ENCODE results near the gene PCDH9.

Gene PCDH9

DNA sequence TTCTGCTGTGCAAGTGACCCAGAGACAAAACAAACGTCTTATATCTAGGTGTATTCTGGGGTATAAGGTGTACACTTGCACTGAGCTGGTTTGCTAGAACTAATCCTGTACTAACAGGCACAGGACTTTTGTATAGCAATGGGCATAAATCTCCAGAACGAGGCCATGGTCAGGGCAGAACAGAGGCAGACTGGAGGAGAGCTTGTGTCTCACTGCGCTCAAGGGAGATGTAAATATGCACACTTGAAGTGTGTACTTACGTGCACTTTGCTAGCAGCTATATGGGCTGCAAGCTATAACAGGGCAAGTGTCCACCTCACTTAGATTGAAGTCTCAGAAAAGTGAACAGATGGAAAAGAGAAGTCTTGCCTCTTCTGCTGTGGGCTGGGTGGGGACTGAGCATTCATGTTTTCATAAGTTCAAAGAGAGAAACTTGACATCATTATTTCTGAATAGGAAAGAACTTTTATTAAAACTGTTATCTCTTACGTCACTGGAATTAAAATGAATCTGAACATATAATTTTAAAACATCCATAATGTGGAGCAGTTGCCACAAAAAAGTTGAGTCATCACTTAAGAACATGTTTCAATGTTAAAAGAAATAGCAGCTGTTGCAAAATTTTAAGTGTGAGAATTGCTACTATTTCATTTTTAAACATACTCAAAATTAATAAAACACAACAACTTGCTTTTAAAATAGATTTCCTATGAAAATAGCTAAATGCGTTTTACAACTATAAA, 888.3 kb downstream of the PCDH9 start:
- TF ChIP-seq, protein P1, sequence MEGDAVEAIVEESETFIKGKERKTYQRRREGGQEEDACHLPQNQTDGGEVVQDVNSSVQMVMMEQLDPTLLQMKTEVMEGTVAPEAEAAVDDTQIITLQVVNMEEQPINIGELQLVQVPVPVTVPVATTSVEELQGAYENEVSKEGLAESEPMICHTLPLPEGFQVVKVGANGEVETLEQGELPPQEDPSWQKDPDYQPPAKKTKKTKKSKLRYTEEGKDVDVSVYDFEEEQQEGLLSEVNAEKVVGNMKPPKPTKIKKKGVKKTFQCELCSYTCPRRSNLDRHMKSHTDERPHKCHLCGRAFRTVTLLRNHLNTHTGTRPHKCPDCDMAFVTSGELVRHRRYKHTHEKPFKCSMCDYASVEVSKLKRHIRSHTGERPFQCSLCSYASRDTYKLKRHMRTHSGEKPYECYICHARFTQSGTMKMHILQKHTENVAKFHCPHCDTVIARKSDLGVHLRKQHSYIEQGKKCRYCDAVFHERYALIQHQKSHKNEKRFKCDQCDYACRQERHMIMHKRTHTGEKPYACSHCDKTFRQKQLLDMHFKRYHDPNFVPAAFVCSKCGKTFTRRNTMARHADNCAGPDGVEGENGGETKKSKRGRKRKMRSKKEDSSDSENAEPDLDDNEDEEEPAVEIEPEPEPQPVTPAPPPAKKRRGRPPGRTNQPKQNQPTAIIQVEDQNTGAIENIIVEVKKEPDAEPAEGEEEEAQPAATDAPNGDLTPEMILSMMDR (IDR thresholded peaks at IDR 0.05; ENCODE audit: low read depth, low read length): no peak
- H3K4me3 ChIP-seq (ENCODE audit: low read depth, low read length): no peak overlapping the region

DNA sequence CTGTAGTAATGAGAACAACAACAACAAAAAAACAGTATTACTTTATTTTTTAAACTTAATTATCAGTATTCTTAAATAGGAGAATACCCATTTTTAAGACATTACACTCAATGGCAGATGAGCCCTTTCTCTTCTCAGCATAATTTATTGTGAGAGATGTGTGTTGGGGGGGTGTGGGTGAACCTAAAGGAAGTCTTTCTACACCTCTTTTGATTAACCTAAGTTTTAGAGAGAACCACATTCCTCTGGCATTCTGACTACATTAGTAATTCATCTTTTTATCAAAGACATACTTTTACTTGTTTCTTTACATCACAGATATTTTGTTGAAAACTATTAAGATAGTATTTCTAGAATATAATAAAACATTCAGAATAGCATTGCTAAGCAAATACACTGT, 890.9 kb downstream of the PCDH9 start:
- TF ChIP-seq, protein P1 (IDR thresholded peaks at IDR 0.05; ENCODE audit: low read depth, low read length): no peak
- no peak overlapping the region for H3K4me3 ChIP-seq (ENCODE audit: low read depth, low read length)

DNA sequence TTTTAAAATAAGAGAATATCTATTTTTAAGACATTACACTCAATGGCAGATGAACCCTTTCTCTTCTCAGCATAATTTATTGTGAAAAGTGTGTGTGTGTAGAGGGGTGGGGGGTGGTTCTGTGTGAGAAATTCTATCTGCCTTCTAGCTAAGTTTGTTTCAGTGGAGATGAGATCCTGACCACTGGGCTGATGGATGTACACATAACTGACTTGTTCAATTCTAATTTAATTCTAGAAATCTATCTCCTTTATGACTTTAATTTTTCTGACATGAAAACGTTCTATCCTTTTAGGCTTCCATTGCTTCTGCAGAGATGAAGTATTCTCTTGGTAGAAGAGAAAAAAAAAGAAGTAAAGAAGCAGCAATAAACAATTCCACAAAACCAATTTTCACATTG, 891.6 kb downstream of the PCDH9 start:
- TF ChIP-seq, protein P1 (IDR thresholded peaks at IDR 0.05; ENCODE audit: low read depth, low read length): no peak
- H3K4me3 ChIP-seq (ENCODE audit: low read depth, low read length): no peak overlapping the region

DNA sequence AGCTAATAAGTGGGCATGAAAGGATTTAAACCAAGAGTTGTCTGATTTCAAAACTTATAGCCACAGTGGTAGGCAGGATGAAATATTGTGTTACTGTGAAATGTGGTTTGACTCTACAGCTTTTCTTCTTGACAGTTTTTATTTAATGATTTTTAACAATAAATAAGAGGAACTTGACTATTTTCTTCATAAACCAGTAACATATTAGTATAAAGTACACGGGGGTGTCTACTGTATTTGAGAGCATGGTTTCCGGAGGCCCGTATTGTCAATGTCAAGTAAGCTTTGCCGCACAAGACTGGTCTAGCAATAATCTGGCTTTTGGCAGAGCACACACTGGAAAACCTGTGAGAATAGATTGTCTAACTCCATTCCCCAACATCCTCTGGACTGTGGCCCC, 894.5 kb downstream of the PCDH9 start:
- H3K4me3 ChIP-seq (ENCODE audit: low read depth, low read length): no peak overlapping the region
- TF ChIP-seq, protein P1 (IDR thresholded peaks at IDR 0.05; ENCODE audit: low read depth, low read length): no peak

DNA sequence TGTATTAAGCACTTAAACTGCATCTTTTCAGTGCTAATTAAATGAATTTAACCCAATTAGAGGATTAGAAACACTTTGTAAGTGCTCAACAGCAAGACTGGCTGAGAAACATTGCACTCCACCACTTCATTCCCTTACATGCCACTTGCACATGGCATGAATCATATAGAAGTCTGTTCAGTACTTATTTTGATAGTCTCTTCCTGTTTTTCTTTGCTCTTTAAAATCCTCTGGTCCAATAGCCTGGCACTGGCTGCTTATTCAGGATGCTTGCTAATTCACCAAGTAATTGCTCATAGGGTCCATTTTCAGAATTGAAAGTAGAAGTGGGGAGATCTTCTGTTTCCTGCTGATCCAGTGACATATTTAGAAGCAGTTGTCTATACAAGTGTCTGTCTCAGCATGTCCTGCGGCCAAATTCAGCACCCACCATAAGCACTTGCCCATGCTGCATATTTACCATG, 900.1 kb downstream of the PCDH9 start:
- no peak overlapping the region for H3K4me3 ChIP-seq (ENCODE audit: low read depth, low read length)
- TF ChIP-seq, protein P1 (IDR thresholded peaks at IDR 0.05; ENCODE audit: low read depth, low read length): no peak

DNA sequence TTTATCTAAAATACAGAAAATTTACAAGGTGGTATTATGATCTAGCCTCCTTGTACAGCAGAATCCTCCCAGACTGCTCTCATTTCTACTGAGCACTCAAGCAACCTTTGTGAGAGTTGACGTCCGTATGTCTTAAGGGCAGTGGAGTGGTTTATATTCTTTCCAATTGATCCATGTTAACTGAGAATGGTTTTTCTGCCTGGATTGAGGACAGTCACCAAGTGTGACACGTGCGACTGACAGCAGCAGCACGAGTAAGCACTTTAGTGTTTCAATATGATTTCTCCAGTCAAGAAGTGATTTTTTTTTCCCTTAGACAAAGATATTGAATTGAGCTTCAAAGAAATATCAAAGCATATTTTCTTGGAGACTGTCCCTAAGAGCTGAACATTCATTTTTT, 901.7 kb downstream of the PCDH9 start:
- no peak overlapping the region for H3K4me3 ChIP-seq (ENCODE audit: low read depth, low read length)
- TF ChIP-seq, protein P1 (IDR thresholded peaks at IDR 0.05; ENCODE audit: low read depth, low read length): no peak

DNA sequence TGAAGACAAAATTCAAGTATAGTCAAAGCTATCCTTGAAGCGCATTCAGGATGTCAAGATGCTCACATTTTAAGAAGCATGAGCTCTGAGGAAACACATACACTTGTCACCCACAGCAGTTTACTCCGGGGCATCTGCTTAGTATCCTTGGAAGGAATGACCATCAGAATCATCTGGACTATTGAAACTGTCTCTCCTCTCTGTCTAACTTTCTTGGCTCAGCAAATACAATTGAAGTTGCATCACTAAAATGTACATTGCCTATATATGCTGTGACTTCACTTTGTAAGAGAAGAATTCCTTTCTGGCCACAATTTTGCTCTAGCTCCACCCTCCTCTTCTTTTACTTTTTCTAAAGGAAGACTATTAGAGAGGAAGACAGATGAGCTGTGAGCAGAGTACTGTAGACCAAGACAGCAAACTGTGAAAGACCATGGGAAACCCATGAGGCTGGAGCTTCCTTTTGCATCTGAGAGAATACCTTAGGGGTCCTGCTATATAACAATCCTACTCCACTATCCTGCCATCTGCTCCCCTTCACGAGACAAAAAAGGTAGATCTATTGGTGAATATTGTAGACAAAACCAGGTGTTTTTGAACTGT, 906.3 kb downstream of the PCDH9 start:
- TF ChIP-seq, protein P1 (IDR thresholded peaks at IDR 0.05; ENCODE audit: low read depth, low read length): no peak
- no peak overlapping the region for H3K4me3 ChIP-seq (ENCODE audit: low read depth, low read length)
